ENCODE data around the gene SLC8A1. TPM values are rescaled to one million over a fixed set of nuclear protein-coding genes. Genes with fewer than 3 reads are reported as not detected.

The SLC8A1 gene
- total and polyA plus RNA-seq, 2 donors from 2014 or later, result 12.9 to 33.9 TPM

DNA sequence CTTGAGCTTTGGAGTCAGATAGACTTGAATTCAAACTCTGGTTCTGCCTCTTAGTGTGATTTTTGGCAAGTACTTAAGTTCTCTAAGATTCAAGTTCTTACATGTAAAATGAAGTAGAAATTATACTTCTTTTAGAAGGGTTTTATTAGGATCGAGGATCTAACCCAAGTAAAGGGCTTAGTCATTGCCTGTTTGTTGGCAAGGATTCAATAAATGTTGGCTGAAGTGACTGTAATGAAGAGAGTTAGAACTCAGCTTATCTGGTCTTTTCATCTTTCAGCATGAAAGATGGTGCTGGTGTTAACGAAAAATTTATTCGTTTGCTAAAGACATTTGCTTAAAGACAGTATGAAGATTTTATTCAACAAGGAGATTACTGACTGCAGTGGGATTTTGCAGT lies 356.9 kb downstream of the SLC8A1 start:
- Histone ChIP-seq H3K9me3 (ENCODE audit: control insufficient read depth in 2 of 3, insufficient read depth in 1 of 3, low read length in 3 of 3) (no peaks in the 10 kb centered on the region), H3K27ac (ENCODE audit: low read depth in 2 of 2, low read length in 2 of 2) (no peak overlapping the region), H3K9ac (ENCODE audit: low read length in 3 of 3) (no peak overlapping the region), H3K4me3 (ENCODE audit: low read length in 3 of 3) (no peak overlapping the region), H3K4me1 (ENCODE audit: control insufficient read depth in 2 of 3, insufficient read depth in 2 of 3, low read depth in 1 of 3, low read length in 3 of 3) (no peaks in the 10 kb centered on the region), H3K36me3 (ENCODE audit: control insufficient read depth in 2 of 3, insufficient read depth in 3 of 3, low read length in 3 of 3) (no peaks in the 10 kb centered on the region), H3K27me3 (ENCODE audit: control insufficient read depth, insufficient read depth, low read length) (no peaks in the 10 kb centered on the region)
- TF ChIP-seq, protein P1, sequence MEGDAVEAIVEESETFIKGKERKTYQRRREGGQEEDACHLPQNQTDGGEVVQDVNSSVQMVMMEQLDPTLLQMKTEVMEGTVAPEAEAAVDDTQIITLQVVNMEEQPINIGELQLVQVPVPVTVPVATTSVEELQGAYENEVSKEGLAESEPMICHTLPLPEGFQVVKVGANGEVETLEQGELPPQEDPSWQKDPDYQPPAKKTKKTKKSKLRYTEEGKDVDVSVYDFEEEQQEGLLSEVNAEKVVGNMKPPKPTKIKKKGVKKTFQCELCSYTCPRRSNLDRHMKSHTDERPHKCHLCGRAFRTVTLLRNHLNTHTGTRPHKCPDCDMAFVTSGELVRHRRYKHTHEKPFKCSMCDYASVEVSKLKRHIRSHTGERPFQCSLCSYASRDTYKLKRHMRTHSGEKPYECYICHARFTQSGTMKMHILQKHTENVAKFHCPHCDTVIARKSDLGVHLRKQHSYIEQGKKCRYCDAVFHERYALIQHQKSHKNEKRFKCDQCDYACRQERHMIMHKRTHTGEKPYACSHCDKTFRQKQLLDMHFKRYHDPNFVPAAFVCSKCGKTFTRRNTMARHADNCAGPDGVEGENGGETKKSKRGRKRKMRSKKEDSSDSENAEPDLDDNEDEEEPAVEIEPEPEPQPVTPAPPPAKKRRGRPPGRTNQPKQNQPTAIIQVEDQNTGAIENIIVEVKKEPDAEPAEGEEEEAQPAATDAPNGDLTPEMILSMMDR (IDR thresholded peaks at IDR 0.05; ENCODE audit: borderline replicate concordance, extremely low read depth, insufficient read depth), result no peak
- DNase-seq, result no peak
- FAIRE-seq, result no peak
- intact Hi-C loops (cut with DNase I), result no loop called here

DNA sequence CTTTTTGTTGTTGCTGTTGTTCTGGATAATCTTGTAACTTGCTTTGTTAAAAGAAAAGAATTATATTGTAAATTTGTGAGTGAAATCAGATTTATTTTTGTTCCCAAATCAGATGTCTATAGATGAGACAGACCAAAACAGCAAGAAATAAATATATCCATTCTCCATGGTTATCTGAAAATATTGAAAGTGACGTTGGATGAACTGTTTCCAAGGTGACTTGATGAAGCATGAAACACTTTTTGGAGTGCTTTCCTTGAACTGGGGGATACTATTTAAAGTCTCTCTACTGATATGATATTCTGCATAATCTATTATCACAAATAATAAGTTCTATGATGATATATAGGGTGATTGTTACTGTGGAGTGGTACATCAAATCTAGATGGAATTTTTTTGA lies 357.4 kb downstream of the SLC8A1 start:
- Histone ChIP-seq H3K36me3 (ENCODE audit: control insufficient read depth in 2 of 3, insufficient read depth in 3 of 3, low read length in 3 of 3) (no peaks in the 10 kb centered on the region), H3K9me3 (ENCODE audit: control insufficient read depth in 2 of 3, insufficient read depth in 1 of 3, low read length in 3 of 3) (no peaks in the 10 kb centered on the region), H3K9ac (ENCODE audit: low read length in 3 of 3) (no peak overlapping the region), H3K4me3 (ENCODE audit: low read length in 3 of 3) (no peak overlapping the region), H3K27ac (ENCODE audit: low read depth in 2 of 2, low read length in 2 of 2) (no peak overlapping the region), H3K4me1 (ENCODE audit: control insufficient read depth in 2 of 3, insufficient read depth in 2 of 3, low read depth in 1 of 3, low read length in 3 of 3) (no peaks in the 10 kb centered on the region), H3K27me3 (ENCODE audit: control insufficient read depth, insufficient read depth, low read length) (no peaks in the 10 kb centered on the region)
- no peak for FAIRE-seq
- intact Hi-C loops (cut with DNase I), result no loop called here
- no peak for DNase-seq
- TF ChIP-seq, protein P1 (IDR thresholded peaks at IDR 0.05; ENCODE audit: borderline replicate concordance, extremely low read depth, insufficient read depth), result no peak

DNA sequence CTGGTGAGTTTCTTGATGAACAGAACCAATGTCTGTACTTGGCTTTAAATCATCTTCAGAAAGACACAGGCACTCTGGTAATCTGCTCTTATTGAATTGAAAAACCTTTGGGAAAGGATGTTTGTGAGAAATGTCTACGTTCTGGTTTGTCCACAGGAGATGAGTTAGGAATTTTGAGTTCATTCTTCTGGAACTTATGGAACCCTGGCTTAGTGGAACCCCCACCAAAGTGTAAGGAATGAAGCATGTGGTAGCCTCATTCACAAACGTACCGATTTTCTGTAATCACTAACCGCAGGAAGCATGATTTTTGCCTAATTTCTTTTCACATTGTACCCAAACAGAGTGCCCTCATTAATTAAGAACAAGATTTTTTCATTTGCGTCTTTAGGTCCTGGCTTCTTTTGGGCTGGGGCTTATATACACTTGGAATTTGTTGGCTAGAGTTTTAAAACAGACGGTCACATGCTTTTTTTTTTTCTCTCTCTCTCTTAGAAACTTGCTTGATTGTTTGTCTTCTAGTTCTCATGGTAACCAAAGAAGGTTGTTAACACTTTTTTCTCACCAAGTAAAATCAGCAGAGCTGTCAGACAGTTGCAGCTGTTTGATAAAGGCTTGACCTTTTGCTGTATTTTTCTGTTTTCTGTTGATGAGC lies 358.7 kb downstream of the SLC8A1 start:
- TF ChIP-seq, protein P1 (IDR thresholded peaks at IDR 0.05; ENCODE audit: borderline replicate concordance, extremely low read depth, insufficient read depth), result no peak
- H3K4me3 ChIP-seq (ENCODE audit: low read length in 3 of 3), result no peak overlapping the region
- no peaks in the 10 kb centered on the region for H3K9me3 ChIP-seq (ENCODE audit: control insufficient read depth in 2 of 3, insufficient read depth in 1 of 3, low read length in 3 of 3)
- DNase-seq (peak in 2 of 5 donors; percentile 64 to 73), FAIRE-seq (no peak)
- H3K27ac ChIP-seq (ENCODE audit: low read depth in 2 of 2, low read length in 2 of 2), result no peak overlapping the region
- no peaks in the 10 kb centered on the region for H3K36me3 ChIP-seq (ENCODE audit: control insufficient read depth in 2 of 3, insufficient read depth in 3 of 3, low read length in 3 of 3)
- H3K9ac ChIP-seq (ENCODE audit: low read length in 3 of 3), result no peak overlapping the region
- intact Hi-C loops (cut with DNase I), result no loop called here
- no peaks in the 10 kb centered on the region for H3K27me3 ChIP-seq (ENCODE audit: control insufficient read depth, insufficient read depth, low read length)
- no peaks in the 10 kb centered on the region for H3K4me1 ChIP-seq (ENCODE audit: control insufficient read depth in 2 of 3, insufficient read depth in 2 of 3, low read depth in 1 of 3, low read length in 3 of 3)

DNA sequence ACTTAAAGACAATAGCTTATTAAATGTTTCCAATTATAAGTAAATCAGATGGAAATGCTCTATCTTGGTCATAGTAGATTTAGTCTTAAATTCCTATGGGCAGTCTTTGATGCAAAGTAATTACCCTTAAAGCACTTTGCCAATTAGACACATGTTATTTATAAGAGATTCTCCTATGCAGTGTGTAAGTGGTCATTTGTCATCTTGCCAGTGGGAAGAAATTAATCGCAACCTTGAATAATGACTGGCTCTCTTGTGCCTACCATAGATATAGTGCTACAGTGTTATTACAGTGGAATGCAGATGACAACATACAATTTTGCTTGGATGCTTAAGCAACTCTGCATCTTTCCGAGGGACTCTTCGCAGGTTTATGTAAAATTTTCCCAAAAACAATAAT lies 361.8 kb downstream of the SLC8A1 start:
- Histone ChIP-seq H3K4me1 (ENCODE audit: control insufficient read depth in 2 of 3, insufficient read depth in 2 of 3, low read depth in 1 of 3, low read length in 3 of 3) (no peaks in the 10 kb centered on the region), H3K36me3 (ENCODE audit: control insufficient read depth in 2 of 3, insufficient read depth in 3 of 3, low read length in 3 of 3) (no peaks in the 10 kb centered on the region), H3K27me3 (ENCODE audit: control insufficient read depth, insufficient read depth, low read length) (no peaks in the 10 kb centered on the region), H3K4me3 (ENCODE audit: low read length in 3 of 3) (no peak overlapping the region), H3K27ac (ENCODE audit: low read depth in 2 of 2, low read length in 2 of 2) (no peak overlapping the region), H3K9me3 (ENCODE audit: control insufficient read depth in 2 of 3, insufficient read depth in 1 of 3, low read length in 3 of 3) (no peaks in the 10 kb centered on the region), H3K9ac (ENCODE audit: low read length in 3 of 3) (no peak overlapping the region)
- FAIRE-seq (no peak), DNase-seq (no peak)
- intact Hi-C loops (cut with DNase I), result no loop called here
- TF ChIP-seq, protein P1 (IDR thresholded peaks at IDR 0.05; ENCODE audit: borderline replicate concordance, extremely low read depth, insufficient read depth), result no peak

Data from kidney (tissue), 14 donors.